Endodermal cell (in vitro differentiated cells): ENCODE results near the gene FOXA1. TPM values are rescaled to one million over a fixed set of nuclear protein-coding genes. Genes with fewer than 3 reads are reported as not detected.

Experiments used
- DNase-seq: peaks from one replicate; pipeline ENCODE4 v3.0.0-alpha.2; 2017
- H3K27ac ChIP-seq: 2 replicates; pipeline ENCODE4 v1.5.1; 2013; ENCODE audit warnings: mild to moderate bottlenecking, low read depth, low read length, moderate library complexity
- H3K27me3 ChIP-seq: 2 replicates; pipeline ENCODE4 v1.6.1; 2013; ENCODE audit warnings: mild to moderate bottlenecking, low read length, moderate library complexity; ENCODE audit not compliant: insufficient read depth, control insufficient read depth, poor library complexity, severe bottlenecking
- H3K36me3 ChIP-seq: 2 replicates; pipeline ENCODE4 v1.7.0; 2013; ENCODE audit warnings: mild to moderate bottlenecking, low read length, moderate library complexity; ENCODE audit not compliant: control insufficient read depth, insufficient read depth
- H3K4me1 ChIP-seq: one replicate; pipeline ENCODE4 v1.7.0; 2013; ENCODE audit warnings: low read length; ENCODE audit not compliant: control insufficient read depth, insufficient read depth
- H3K4me3 ChIP-seq: 2 replicates; pipeline ENCODE4 v1.5.1; 2013; ENCODE audit warnings: mild to moderate bottlenecking, low read length, moderate library complexity
- H3K9ac ChIP-seq: 2 replicates; pipeline ENCODE4 v1.6.1; 2013; ENCODE audit warnings: mild to moderate bottlenecking, low read length, moderate library complexity; ENCODE audit not compliant: poor library complexity, severe bottlenecking; ENCODE audit errors: extremely low read depth
- H3K9me3 ChIP-seq: 2 replicates; pipeline ENCODE4 v1.6.1; 2013; ENCODE audit warnings: mild to moderate bottlenecking, low read length, moderate library complexity; ENCODE audit not compliant: control insufficient read depth
- H3K27ac Mint-ChIP-seq: 2 replicates; pipeline ENCODE4 v1.8.0; 2020; ENCODE audit warnings: mixed read lengths
- H3K27me3 Mint-ChIP-seq: 2 replicates; pipeline ENCODE4 v1.8.0; 2021; ENCODE audit warnings: mild to moderate bottlenecking, mixed read lengths; ENCODE audit not compliant: insufficient read depth
- H3K36me3 Mint-ChIP-seq: 2 replicates; pipeline ENCODE4 v1.8.0; 2020; ENCODE audit warnings: low read depth, mixed read lengths
- H3K4me1 Mint-ChIP-seq: 2 replicates; pipeline ENCODE4 v1.8.0; 2020; ENCODE audit warnings: mixed read lengths
- H3K4me3 Mint-ChIP-seq: 2 replicates; pipeline ENCODE4 v1.8.0; 2020; ENCODE audit warnings: mild to moderate bottlenecking, moderate library complexity, mixed read lengths
- H3K9me3 Mint-ChIP-seq: 2 replicates; pipeline ENCODE4 v1.8.0; 2020; ENCODE audit warnings: mild to moderate bottlenecking, mixed read lengths
- CTCF ChIP-seq: fragments of 200-600 bp; sonication (generic); conservative IDR thresholded peaks from 2 replicates; pipeline ENCODE4 v1.5.0; 2021; ENCODE audit warnings: antibody characterized with exemption, mild to moderate bottlenecking
- WGBS, 2 experiments: methylation state at CpG; one replicate each; pipeline versions ENCODE4 v1.1.5 to v1.1.7; 2013; ENCODE audit warnings: missing lambda C conversion rate in 2 of 2, mixed read lengths in 1 of 2; ENCODE audit not compliant: insufficient coverage in 1 of 2, insufficient read length in 1 of 2; 5-methylcytosine and 5-hydroxymethylcytosine counted together
- total RNA-seq, 2 donors: library from RNA; stranded (reverse); fragmentation: NEBNext Ultra II Directional in 1 of 2; extraction: Animal tissue kit (Norgen Biotek cat#: 25700) in 1 of 2; gene quantifications; 2 replicates in 1 of 2; 3 replicates in 1 of 2; pipeline ENCODE4 v1.2.1, GENCODE V29; 2021

FOXA1 gene
- total RNA-seq, 2 donors from 2014 or later = 41.2 to 51.4 TPM

DNA sequence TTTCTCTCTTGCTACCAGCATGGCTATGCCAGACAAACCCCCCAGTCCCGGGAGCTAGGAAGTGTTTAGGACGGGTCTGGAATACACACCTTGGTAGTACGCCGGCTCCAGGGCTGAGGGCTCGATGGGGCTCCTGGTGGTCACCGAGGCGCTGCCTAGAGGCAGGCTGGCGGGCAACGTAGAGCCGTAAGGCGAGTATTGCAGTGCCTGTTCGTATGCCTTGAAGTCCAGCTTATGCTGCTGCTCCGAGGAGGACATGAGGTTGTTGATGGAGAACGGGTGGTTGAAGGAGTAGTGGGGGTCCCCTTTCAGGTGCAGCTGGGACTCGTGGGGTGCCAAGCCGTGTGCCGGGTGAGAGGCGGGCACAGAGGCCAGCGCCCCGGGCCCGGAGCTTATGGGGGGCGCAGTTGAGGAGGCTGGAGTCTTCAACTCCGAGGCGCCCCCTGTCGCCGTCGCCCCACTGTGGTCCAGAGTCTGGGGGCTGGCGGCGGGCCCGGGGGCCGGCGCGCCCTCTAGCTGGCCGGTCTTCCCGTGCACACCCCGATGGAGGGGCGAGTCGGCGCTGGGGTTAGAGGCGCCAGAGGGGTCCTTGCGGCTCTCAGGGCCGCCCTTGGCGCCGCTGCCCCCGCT lies 3.6 kb downstream of the FOXA1 start:
- H3K4me3 Mint-ChIP-seq = peak overlapping the region; percentile 69
- WGBS, 2 experiments = 12 to 20% methylated on average over 21 to 45 of the region's 45 CpGs
- H3K27me3 ChIP-seq = peaks cover 78% of the 10 kb centered on the region
- peaks cover 46% of the 10 kb centered on the region for H3K4me1 Mint-ChIP-seq
- peak; percentile 80 for TF ChIP-seq CTCF
- peak; percentile 93 for DNase-seq
- H3K4me1 ChIP-seq = peaks cover 3% of the 10 kb centered on the region
- H3K27ac Mint-ChIP-seq = peak overlapping the region; percentile 22
- peaks cover 19% of the 10 kb centered on the region for H3K36me3 Mint-ChIP-seq
- peak overlapping the region; percentile 75 for H3K4me3 ChIP-seq
- H3K36me3 ChIP-seq = no peaks in the 10 kb centered on the region
- H3K9me3 Mint-ChIP-seq = no peaks in the 10 kb centered on the region
- H3K9ac ChIP-seq = no peak overlapping the region
- H3K9me3 ChIP-seq = no peaks in the 10 kb centered on the region
- no peak overlapping the region for H3K27ac ChIP-seq
- H3K27me3 Mint-ChIP-seq = peaks cover 68% of the 10 kb centered on the region

DNA sequence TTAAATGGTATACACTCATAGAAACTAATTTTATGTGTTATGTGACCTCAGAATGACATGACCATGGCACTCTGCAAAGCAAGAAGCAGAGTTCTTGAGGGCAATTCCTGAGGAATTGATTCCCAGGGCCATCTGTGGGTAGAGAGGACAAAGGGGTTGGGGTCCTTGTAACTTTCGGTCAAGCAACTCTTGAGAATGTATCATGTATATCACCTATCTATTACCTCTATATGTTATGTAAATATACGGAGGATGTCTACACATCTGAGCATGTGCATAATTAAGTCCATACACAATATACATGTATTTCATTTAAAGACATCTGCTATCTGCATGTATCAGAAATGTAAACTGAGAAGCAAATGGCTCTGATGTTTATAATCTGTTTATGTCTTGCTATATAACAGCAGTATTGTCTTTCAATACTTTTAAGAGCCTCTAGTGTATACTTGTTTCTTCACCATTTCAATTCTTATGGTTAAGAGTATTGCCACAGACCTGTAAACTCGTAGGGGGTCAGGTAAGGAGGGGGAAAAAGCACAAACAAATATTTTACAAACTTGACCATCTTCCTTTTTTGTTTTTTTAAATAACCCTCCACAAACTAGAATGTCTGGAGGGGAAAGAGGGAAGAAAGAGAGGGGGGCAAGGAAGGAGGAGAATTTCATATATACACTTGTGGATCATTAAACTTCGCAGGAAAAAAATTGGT lies 4.5 kb downstream of the FOXA1 start:
- Mint-ChIP-seq H3K36me3 (peaks cover 19% of the 10 kb centered on the region), H3K27ac (peak overlapping the region; percentile 55), H3K4me1 (peaks cover 50% of the 10 kb centered on the region), H3K27me3 (peaks cover 68% of the 10 kb centered on the region), H3K4me3 (peak overlapping the region; percentile 69), H3K9me3 (no peaks in the 10 kb centered on the region)
- Histone ChIP-seq H3K4me3 (peak overlapping the region; percentile 75), H3K9me3 (no peaks in the 10 kb centered on the region), H3K36me3 (no peaks in the 10 kb centered on the region), H3K9ac (no peak overlapping the region), H3K27ac (no peak overlapping the region), H3K4me1 (peaks cover 10% of the 10 kb centered on the region), H3K27me3 (peaks cover 78% of the 10 kb centered on the region)
- TF ChIP-seq CTCF = no peak
- 63% methylated on average over 1 of the region's 4 CpGs; no CpG with 5 or more reads in 1 of the 2 experiments for WGBS, 2 experiments
- DNase-seq = no peak

DNA sequence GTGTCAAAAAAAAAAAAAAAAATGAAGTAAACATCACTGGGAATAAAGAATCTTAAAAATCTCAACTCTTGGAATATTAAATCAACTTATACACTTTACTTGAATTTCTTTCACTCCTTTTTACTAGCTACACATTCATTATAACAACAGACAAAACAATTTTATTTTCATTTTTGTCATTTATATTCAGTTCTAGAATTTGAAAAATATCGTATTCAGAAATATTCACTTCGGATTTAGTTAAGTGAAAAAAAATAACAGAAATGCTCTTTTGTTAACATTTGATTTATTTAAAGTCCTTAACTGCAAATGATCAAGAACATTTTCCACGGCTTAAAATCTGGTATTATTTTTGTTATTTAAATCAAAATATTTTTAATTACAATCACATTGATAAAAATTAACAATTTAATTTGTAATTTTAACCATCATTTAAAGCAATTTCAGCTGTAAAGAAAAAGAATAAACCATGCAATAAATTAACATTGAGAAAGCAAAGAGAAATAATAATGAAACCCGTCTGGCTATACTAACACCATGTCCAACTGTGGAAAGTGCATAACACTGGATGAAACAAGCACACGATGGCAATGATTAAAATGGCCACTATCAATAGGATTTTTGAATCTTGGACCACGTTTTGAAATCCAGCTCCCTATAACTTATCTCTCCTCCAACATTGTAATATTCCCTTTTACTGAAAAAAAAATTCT lies 5.2 kb downstream of the FOXA1 start:
- H3K36me3 ChIP-seq = no peaks in the 10 kb centered on the region
- Mint-ChIP-seq H3K4me1 (peaks cover 55% of the 10 kb centered on the region), H3K9me3 (no peaks in the 10 kb centered on the region), H3K27me3 (peaks cover 74% of the 10 kb centered on the region), H3K36me3 (peaks cover 19% of the 10 kb centered on the region), H3K27ac (no peak overlapping the region), H3K4me3 (peak overlapping the region; percentile 69)
- WGBS, 2 experiments = 40 to 48% methylated on average over 2 to 3 of the region's 6 CpGs
- peaks cover 10% of the 10 kb centered on the region for H3K4me1 ChIP-seq
- no peak for TF ChIP-seq CTCF
- peaks cover 84% of the 10 kb centered on the region for H3K27me3 ChIP-seq
- H3K27ac ChIP-seq = no peak overlapping the region
- no peak overlapping the region for H3K9ac ChIP-seq
- H3K9me3 ChIP-seq = no peaks in the 10 kb centered on the region
- no peak for DNase-seq
- peak overlapping the region; percentile 75 for H3K4me3 ChIP-seq
